HG03175 (cell line): Measurements from ENCODE around the gene WDFY1.

Experiments used
- ATAC-seq: cut with Tn5 transposase; IDR thresholded peaks from one replicate; pipeline ENCODE4 v1.9.1; 2021; ENCODE audit warnings: mild to moderate bottlenecking, moderate library complexity; ENCODE audit not compliant: unreplicated experiment

WDFY1 gene, protein sequence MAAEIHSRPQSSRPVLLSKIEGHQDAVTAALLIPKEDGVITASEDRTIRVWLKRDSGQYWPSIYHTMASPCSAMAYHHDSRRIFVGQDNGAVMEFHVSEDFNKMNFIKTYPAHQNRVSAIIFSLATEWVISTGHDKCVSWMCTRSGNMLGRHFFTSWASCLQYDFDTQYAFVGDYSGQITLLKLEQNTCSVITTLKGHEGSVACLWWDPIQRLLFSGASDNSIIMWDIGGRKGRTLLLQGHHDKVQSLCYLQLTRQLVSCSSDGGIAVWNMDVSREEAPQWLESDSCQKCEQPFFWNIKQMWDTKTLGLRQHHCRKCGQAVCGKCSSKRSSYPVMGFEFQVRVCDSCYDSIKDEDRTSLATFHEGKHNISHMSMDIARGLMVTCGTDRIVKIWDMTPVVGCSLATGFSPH

GRCh38 chr2:223944703-223945531, at the start of gene WDFY1:
Gene WDFY1, minus strand, starts transcription at chr2:223945335. Its CDS starts 51 bp downstream, at chr2:223945284.
- ATAC-seq, result peak; percentile 84

- ATAC-seq, result no peak
Measured at GRCh38 chr2:223994562-223995162, 49.5 kb upstream of the WDFY1 start.

DNA sequence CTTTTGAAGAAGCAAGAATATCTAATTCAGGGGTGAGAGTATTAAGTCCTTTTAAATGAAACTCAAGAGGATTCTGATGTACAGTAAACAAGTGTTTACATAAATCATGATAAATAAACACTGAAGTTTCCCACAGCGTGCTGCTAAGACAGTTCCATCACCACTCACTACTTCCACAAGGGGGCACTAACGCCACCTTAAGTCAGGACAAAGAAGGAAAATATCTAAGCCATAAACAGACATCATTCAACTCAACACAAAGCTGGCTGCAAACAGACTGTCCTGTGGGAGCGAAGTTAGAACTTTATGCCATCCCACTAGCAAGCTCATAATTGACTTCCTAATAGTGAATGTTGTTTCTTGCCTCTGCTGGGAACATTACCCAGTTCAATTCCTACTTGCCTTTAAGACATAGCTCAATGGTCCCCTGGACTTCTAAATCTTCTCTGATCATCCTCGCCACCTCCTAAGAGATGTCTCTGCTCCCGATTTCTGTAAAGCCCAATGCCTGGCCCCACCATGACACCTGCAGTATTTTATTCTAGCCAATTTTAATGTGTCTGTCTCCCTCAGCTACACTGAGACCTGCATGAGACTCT, 48.6 kb upstream of the WDFY1 start:
- ATAC-seq, result peak; percentile 83

- ATAC-seq, result no peak
Measured at GRCh38 chr2:223991611-223992010, 46.5 kb upstream of the WDFY1 start.

- ATAC-seq, result no peak
Measured at GRCh38 chr2:223989856-223990232, 44.7 kb upstream of the WDFY1 start.

DNA sequence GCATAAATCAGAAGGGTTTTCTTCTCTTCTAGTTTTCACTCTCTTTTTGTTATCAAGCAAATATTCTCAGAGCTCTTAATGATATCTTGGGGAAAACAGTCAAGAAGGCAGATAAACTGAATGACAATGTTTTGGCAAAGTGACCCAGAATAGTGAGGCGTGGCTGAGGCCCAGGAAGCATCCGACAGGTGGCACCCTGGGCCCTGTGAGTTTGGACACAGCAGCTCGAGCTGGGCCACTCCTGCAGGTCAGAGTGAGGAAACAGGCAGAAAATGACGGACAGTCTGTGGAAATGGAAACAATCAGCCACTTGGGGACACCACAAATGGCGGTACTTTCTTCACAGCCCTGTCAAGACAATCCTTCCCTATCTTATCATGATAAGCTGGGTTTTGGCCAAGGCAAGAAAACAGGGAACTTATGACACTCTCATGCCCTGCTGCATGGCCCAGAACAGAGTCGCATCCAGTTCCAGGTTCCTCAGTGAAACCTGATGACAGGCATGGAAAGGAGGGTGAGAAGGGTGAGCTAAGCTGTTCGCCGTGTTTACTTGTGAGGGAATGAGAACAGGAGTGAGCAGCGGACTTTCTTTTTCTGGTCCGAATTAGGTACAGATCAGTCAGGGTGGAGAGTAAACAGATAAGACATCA, 44.2 kb upstream of the WDFY1 start:
- ATAC-seq, result no peak

DNA sequence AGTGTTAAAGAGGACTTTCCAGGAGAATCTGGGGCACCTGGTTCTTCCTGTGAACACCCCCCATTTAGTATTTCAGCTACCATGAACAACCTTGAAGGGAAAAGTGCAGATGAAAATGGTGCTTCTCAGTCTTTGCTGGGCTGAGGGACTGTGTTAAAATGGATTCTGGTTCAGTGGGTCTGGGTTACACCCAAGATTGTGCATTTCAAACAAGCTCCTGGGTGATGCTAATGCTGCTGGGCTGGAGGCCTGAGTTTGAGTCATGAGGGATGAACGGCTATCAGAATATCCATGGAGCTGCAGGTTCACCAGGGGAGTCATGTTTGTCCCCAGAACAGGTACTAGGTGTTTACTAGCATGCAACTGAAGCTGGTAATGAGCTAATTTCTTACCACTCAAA, 36.1 kb upstream of the WDFY1 start:
- no peak for ATAC-seq

GRCh38 chr2:223980803-223981202, 35.7 kb upstream of the WDFY1 start:
- ATAC-seq, result no peak

GRCh38 chr2:223980397-223980735, 35.2 kb upstream of the WDFY1 start:
- ATAC-seq, result no peak

DNA sequence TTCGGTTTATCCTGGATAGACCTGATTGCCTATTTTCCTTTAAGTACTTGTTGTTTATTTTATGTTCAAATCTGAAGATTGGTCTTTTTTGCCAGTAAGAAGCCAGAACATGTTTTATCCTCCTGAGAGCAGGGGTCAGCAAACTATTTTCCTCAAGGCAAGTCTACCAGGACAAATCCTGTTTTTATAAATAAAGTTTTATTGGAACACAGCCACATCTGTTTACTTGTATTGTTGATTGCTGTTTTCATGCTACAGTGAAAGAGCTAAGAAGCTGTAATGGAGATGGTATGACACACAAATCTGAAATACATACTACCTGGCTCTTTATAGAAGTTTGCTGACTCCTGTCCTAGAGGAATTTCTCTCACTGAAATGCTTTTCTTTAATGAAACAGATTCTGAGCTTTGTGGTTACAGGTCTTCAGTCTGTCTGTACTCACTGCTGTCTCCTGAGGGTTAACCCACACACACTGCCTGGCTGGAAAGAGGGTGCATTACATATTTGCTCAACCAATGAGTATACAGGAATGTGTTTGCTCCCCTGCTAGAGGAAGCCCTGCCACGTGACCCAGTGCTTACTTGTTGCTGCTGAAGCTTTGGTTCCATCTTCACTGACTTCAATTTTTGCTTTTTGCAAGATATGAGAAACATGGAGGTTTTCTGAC, 34.7 kb upstream of the WDFY1 start:
- ATAC-seq, result no peak

- ATAC-seq, result no peak
Measured at GRCh38 chr2:223978451-223978850, 33.3 kb upstream of the WDFY1 start.

GRCh38 chr2:223976635-223977226, 31.6 kb upstream of the WDFY1 start:
- no peak for ATAC-seq

GRCh38 chr2:223973606-223974005, 28.5 kb upstream of the WDFY1 start:
- no peak for ATAC-seq

GRCh38 chr2:223972656-223973102, 27.5 kb upstream of the WDFY1 start:
- ATAC-seq, result no peak

- no peak for ATAC-seq
Measured at GRCh38 chr2:223971731-223972130, 26.6 kb upstream of the WDFY1 start.

- ATAC-seq, result peak; percentile 74
Measured at GRCh38 chr2:223970343-223971128, 25.4 kb upstream of the WDFY1 start.

DNA sequence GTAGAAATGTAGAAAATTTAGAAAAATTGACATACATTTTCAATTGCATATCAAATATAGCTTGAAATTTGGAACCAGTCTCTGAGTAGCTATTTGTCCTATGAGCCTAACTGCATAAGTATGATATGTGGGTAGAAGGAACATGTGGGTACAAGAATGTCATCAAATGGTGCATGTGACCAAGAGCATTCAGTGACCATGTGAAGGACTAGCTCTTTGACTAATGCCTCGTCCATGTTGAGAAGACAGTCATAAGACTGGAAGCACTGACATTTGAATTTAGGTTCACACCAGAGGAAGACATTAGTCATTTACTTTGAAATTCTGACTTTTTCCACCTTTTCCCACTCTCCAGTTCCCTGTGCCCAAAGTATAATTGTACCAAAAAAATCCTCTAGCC, 24.7 kb upstream of the WDFY1 start:
- no peak for ATAC-seq

- no peak for ATAC-seq
Measured at GRCh38 chr2:223969315-223969714, 24.2 kb upstream of the WDFY1 start.

DNA sequence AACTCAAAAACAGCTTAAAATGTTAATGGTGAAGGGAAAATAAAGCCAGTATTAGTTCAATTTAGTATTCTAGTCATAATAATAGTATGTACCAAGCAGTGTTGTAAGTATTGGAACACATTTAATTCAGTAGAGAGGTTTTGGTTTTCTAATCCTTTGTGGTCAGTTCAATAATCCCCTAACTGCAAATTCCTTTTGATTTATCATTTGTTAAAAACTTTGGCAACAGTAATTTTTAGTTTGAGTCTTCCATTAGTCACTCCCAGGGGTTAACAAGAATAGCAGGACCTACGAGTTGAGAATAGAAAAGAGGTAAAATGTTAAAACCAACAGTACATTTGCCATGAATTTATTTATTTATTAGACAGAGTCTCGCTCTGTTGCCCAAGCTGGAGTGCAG, 22.8 kb upstream of the WDFY1 start:
- ATAC-seq, result no peak
